Tibial nerve (tissue), 4 donors: ENCODE measurements around the gene CREBL2. TPM values are rescaled to one million over a fixed set of nuclear protein-coding genes. Genes with fewer than 3 reads are reported as not detected.

Experiments
- DNase-seq, 2 donors: peaks; one replicate each; pipeline ENCODE4 v3.0.0-alpha.2; 2019; ENCODE audit warnings: low spot score in 2 of 2
- H3K27ac ChIP-seq, 4 donors: fragments of 200-600 bp; sonication (generic) in 3 of 4; one replicate each; pipeline ENCODE4 v1.5.1; 2017 to 2019; ENCODE audit warnings: mild to moderate bottlenecking in 1 of 4
- H3K27me3 ChIP-seq, 2 donors: fragments of 200-600 bp; sonication (generic) in 1 of 2; one replicate each; pipeline versions ENCODE4 v1.5.1 to v1.6.0; 2017 to 2019
- H3K36me3 ChIP-seq, 3 donors: fragments of 200-600 bp; sonication (generic); one replicate each; pipeline ENCODE4 v1.5.1; 2018 to 2019
- H3K4me1 ChIP-seq, 4 donors: fragments of 200-600 bp; sonication (generic) in 3 of 4; one replicate each; pipeline ENCODE4 v1.5.1; 2017 to 2019
- H3K4me3 ChIP-seq, 4 donors: fragments of 200-600 bp; sonication (generic) in 3 of 4; one replicate each; pipeline ENCODE4 v1.5.1; 2017 to 2019; ENCODE audit warnings: mild to moderate bottlenecking in 1 of 4, moderate library complexity in 1 of 4
- H3K9me3 ChIP-seq, 4 donors: fragments of 200-600 bp; sonication (generic) in 3 of 4; one replicate each; pipeline ENCODE4 v1.5.1; 2017 to 2019
- CTCF ChIP-seq, 5 experiments: fragments of 200-600 bp in 3 of 5; fragments of 450-650 bp in 2 of 5; sonication (generic) in 3 of 5; IDR thresholded peaks; one replicate each; pipeline ENCODE4 v1.5.1; 2016 to 2019; ENCODE audit warnings: antibody characterized with exemption in 5 of 5, mild to moderate bottlenecking in 3 of 5, moderate library complexity in 2 of 5
- EP300 ChIP-seq, 2 donors: sonication (generic); formaldehyde crosslinking; IDR thresholded peaks; one replicate each; pipeline ENCODE4 v1.6.1; 2017; ENCODE audit warnings: antibody characterized with exemption in 2 of 2, mild to moderate bottlenecking in 1 of 2
- POLR2A ChIP-seq, 2 donors: fragments of 450-650 bp; IDR thresholded peaks; one replicate each; pipeline ENCODE4 v1.6.1; 2017; ENCODE audit warnings: antibody characterized with exemption in 2 of 2, mild to moderate bottlenecking in 2 of 2, moderate library complexity in 2 of 2
- WGBS, 2 donors: methylation state at CpG; one replicate each; pipeline ENCODE4 v1.1.5; 2018; 5-methylcytosine and 5-hydroxymethylcytosine counted together
- total RNA-seq, 4 donors: library from RNA; depleted of rRNA; stranded (reverse); fragments of >200 nt; gene quantifications; one replicate each; pipeline ENCODE4 v1.1.0, GENCODE V29; 2016

Gene CREBL2
- 10 to 100 TPM; 39.9 to 74.7 (median 52.9) TPM for total RNA-seq

- TF ChIP-seq CTCF (IDR thresholded peaks at IDR 0.05): peak in 1 of 5 experiments; percentile 52
- TF ChIP-seq POLR2A (IDR thresholded peaks at IDR 0.05): peak; percentile 67 to 74
- TF ChIP-seq EP300 (IDR thresholded peaks at IDR 0.05): peak; percentile 76 to 99
Measured at GRCh38 chr12:12611512-12612306, at the start of gene CREBL2. CREBL2 (plus strand) TSS chr12:12611876; CDS start chr12:12612173, 297 bp downstream.

GRCh38 chr12:12562016-12562483 is 49.6 kb upstream of the CREBL2 start:
- TF ChIP-seq POLR2A (IDR thresholded peaks at IDR 0.05): no peak
- TF ChIP-seq CTCF (IDR thresholded peaks at IDR 0.05): no peak
- no peak for TF ChIP-seq EP300 (IDR thresholded peaks at IDR 0.05)
- 1% methylated on average over 25 to 34 of the region's 45 CpGs for WGBS, 2 donors
- Histone ChIP-seq H3K36me3 (no peaks in the 10 kb centered on the region), H3K4me3 (peak overlapping the region; percentile 46 to 95 (median 80)), H3K27me3 (no peaks in the 10 kb centered on the region), H3K9me3 (no peaks in the 10 kb centered on the region), H3K27ac (peak overlapping the region; percentile 99 to 100 (median 100)), H3K4me1 (peaks cover 0 to 47% (median 9%) of the 10 kb centered on the region in 4 donors)
- DNase-seq: no peak

More at GRCh38 chr12:12611512-12612306, at the start of gene CREBL2:
- H3K4me3 ChIP-seq: peak within 1 kb of the TSS; percentile 76 to 90 (median 82)
- peak; percentile 90 for DNase-seq
- peaks cover 0 to 4% (median 3%) of the 10 kb centered on the region in 3 donors for H3K36me3 ChIP-seq
- H3K9me3 ChIP-seq: no peaks in the 10 kb centered on the region
- no peaks in the 10 kb centered on the region for H3K27me3 ChIP-seq
- H3K27ac ChIP-seq: peak within 1 kb of the TSS; percentile 92 to 99 (median 98)
- peaks cover 0 to 64% (median 21%) of the 10 kb centered on the region in 4 donors for H3K4me1 ChIP-seq
- WGBS, 2 donors: 0 to 1% methylated on average over 33 to 40 of the region's 51 CpGs

- H3K9me3 ChIP-seq: no peaks in the 10 kb centered on the region
- no peaks in the 10 kb centered on the region for H3K36me3 ChIP-seq
- WGBS, 2 donors: 0% methylated on average over 26 to 38 of the region's 59 CpGs
- H3K27me3 ChIP-seq: no peaks in the 10 kb centered on the region
- H3K4me3 ChIP-seq: peak within 1 kb of the TSS; percentile 46 to 95 (median 80)
- TF ChIP-seq EP300 (IDR thresholded peaks at IDR 0.05) (peak in 1 of 2 donors; percentile 81), CTCF (IDR thresholded peaks at IDR 0.05) (peak; percentile 11 to 68 (median 50)), POLR2A (IDR thresholded peaks at IDR 0.05) (peak; percentile 82 to 86)
- peaks cover 0 to 45% (median 9%) of the 10 kb centered on the region in 4 donors for H3K4me1 ChIP-seq
- H3K27ac ChIP-seq: peak within 1 kb of the TSS; percentile 99 to 100 (median 100)
- peak; percentile 82 to 95 for DNase-seq
Measured at GRCh38 chr12:12562585-12563261, 49.0 kb upstream of the CREBL2 start, which contains the start of gene DUSP16. DUSP16 (minus strand) TSS chr12:12562863; CDS start chr12:12521098, 41,765 bp downstream.

GRCh38 chr12:12563290-12563928 is 48.3 kb upstream of the CREBL2 start:
- Histone ChIP-seq H3K27ac (peak overlapping the region; percentile 99 to 100 (median 100)), H3K27me3 (no peaks in the 10 kb centered on the region), H3K4me1 (peaks cover 0 to 38% (median 9%) of the 10 kb centered on the region in 4 donors), H3K36me3 (no peaks in the 10 kb centered on the region), H3K9me3 (no peaks in the 10 kb centered on the region), H3K4me3 (peak overlapping the region; percentile 46 to 95 (median 64))
- 29 to 35% methylated on average over 11 of the region's 11 CpGs for WGBS, 2 donors
- TF ChIP-seq CTCF (IDR thresholded peaks at IDR 0.05) (no peak), POLR2A (IDR thresholded peaks at IDR 0.05) (peak in 1 of 2 donors; percentile 10), EP300 (IDR thresholded peaks at IDR 0.05) (no peak)
- peak in 1 of 2 donors; percentile 19 for DNase-seq
